ENCODE measurements around the gene CHST11. TPM values are rescaled to one million over a fixed set of nuclear protein-coding genes. Genes with fewer than 3 reads are reported as not detected.

Gene CHST11
- total and polyA plus RNA-seq, 3 donors from 2014 or later: 5.1 to 36.9 (median 23.9) TPM

GRCh38 chr12:104670439-104671408 lies 214.0 kb downstream of the CHST11 start:
- DNase-seq: peak; percentile 70
- Histone ChIP-seq H3K36me3 (ENCODE audit: low read depth, missing control alignments) (no peaks in the 10 kb centered on the region), H3K27me3 (no peaks in the 10 kb centered on the region), H3K4me3 (no peak overlapping the region), H3K4me1 (peaks cover 72% of the 10 kb centered on the region), H3K27ac (peak overlapping the region; percentile 73 to 81), H3K9me3 (no peaks in the 10 kb centered on the region)
- 58 to 74% methylated on average over 6 of the region's 6 CpGs for WGBS, 2 donors
- intact Hi-C loops (cut with DNase I; ENCODE audit: low total_unique reads): no loop called here
- no peak for TF ChIP-seq POLR2A (IDR thresholded peaks at IDR 0.05)
- no peak for TF ChIP-seq CTCF (IDR thresholded peaks at IDR 0.05)

GRCh38 chr12:104671409-104672095 lies 214.8 kb downstream of the CHST11 start:
- no peaks in the 10 kb centered on the region for H3K36me3 ChIP-seq (ENCODE audit: low read depth, missing control alignments)
- H3K9me3 ChIP-seq: no peaks in the 10 kb centered on the region
- H3K4me3 ChIP-seq: no peak overlapping the region
- DNase-seq: peak; percentile 88
- TF ChIP-seq POLR2A (IDR thresholded peaks at IDR 0.05): no peak
- no peak for TF ChIP-seq CTCF (IDR thresholded peaks at IDR 0.05)
- no peaks in the 10 kb centered on the region for H3K27me3 ChIP-seq
- peaks cover 72% of the 10 kb centered on the region for H3K4me1 ChIP-seq
- 55 to 64% methylated on average over 12 of the region's 12 CpGs for WGBS, 2 donors
- intact Hi-C loops (cut with DNase I; ENCODE audit: low total_unique reads): no loop called here
- H3K27ac ChIP-seq: peak overlapping the region; percentile 73 to 81

DNA sequence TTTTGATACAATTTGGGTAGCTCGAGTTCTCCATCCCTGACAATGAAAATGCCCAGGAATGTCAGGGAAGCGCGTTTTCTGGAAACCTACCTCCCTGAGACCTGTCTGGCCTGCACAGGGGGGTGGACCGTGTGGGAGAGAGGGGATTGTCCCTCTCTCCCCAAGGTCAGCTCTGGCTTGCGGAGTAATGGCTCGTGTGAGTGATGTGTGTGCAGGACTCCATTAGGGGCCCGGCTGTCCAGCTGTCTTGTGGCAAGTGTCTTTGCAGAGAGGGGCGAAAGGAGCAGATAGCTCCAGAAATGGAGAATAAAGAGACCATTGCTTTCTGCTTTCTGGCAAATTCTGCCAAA lies 215.3 kb downstream of the CHST11 start:
- H3K27ac ChIP-seq: peak overlapping the region; percentile 73 to 81
- intact Hi-C loops (cut with DNase I; ENCODE audit: low total_unique reads): no loop called here
- no peak for TF ChIP-seq POLR2A (IDR thresholded peaks at IDR 0.05)
- no peak for TF ChIP-seq CTCF (IDR thresholded peaks at IDR 0.05)
- no peak for DNase-seq
- 54 to 64% methylated on average over 5 to 8 of the region's 8 CpGs for WGBS, 2 donors
- peaks cover 72% of the 10 kb centered on the region for H3K4me1 ChIP-seq
- no peaks in the 10 kb centered on the region for H3K9me3 ChIP-seq
- no peaks in the 10 kb centered on the region for H3K36me3 ChIP-seq (ENCODE audit: low read depth, missing control alignments)
- H3K27me3 ChIP-seq: no peaks in the 10 kb centered on the region
- no peak overlapping the region for H3K4me3 ChIP-seq

GRCh38 chr12:104672501-104673265 lies 215.9 kb downstream of the CHST11 start:
- H3K36me3 ChIP-seq (ENCODE audit: low read depth, missing control alignments): no peaks in the 10 kb centered on the region
- no peaks in the 10 kb centered on the region for H3K27me3 ChIP-seq
- peak; percentile 76 for DNase-seq
- intact Hi-C loops (cut with DNase I; ENCODE audit: low total_unique reads): no loop called here
- TF ChIP-seq CTCF (IDR thresholded peaks at IDR 0.05): no peak
- TF ChIP-seq POLR2A (IDR thresholded peaks at IDR 0.05): no peak
- peaks cover 65% of the 10 kb centered on the region for H3K4me1 ChIP-seq
- no peak overlapping the region for H3K4me3 ChIP-seq
- H3K9me3 ChIP-seq: no peaks in the 10 kb centered on the region
- WGBS, 2 donors: 48 to 56% methylated on average over 7 to 10 of the region's 10 CpGs
- H3K27ac ChIP-seq: peak overlapping the region; percentile 73 to 81
